AG04449 (cell line): Measurements from ENCODE around the gene FKBP15.

Experiments used
- CTCF ChIA-PET: fragments of 350-600 bp; formaldehyde crosslinking; extraction: SDS; loops from one replicate; lab custom pipeline; 2021; ENCODE audit warnings: antibody characterized with exemption; lab: Yijun Ruan, JAX
- POLR2A ChIA-PET: fragments of 400-600, 350-600 bp; formaldehyde crosslinking; extraction: SDS; loops from one replicate; lab custom pipeline; 2020; ENCODE audit warnings: antibody characterized with exemption, inconsistent platforms; lab: Yijun Ruan, JAX
- DNase-seq: peaks from one replicate; pipeline ENCODE4 v3.0.0-alpha.2; 2010; ENCODE audit warnings: low read depth, low spot score
- H3K4me3 ChIP-seq: 2 replicates; pipeline ENCODE4 v1.5.1; 2011; ENCODE audit warnings: low read depth, mild to moderate bottlenecking, control low read depth, low read length
- TF ChIP-seq, protein P1 (sequence below): IDR thresholded peaks from one replicate; pipeline ENCODE4 v1.5.1; 2011; ENCODE audit warnings: mild to moderate bottlenecking, moderate library complexity, low read length, control low read depth, inconsistent platforms; ENCODE audit not compliant: insufficient read depth; ENCODE audit errors: missing control alignments

The FKBP15 gene

DNA sequence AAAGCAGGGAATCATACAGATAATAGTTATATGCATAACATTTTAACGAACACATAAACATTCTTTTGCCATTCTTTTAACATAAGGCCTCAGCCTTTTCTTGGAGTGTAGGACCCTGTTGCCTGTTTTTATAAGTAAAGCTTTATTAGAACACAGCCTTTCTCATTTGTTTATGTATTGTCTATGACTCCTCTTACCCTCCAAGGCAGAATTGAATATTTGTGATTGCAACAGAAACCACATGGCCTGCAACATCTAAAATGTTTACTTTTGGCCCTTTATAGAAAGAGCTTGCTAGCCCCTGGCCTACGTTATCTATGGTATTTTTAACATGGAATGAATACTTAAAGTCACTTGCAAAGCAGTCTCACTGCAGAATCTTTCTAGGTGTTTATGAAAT is 2.9 kb upstream of the FKBP15 start:
- H3K4me3 ChIP-seq: no peak overlapping the region
- CTCF ChIA-PET: interaction anchor here (1.1 kb wide), 1 partner anchor 43 kb away, joined by 3 read pairs; no protein-coding TSS in a partner anchor
- POLR2A ChIA-PET: no interaction called here
- TF ChIP-seq, protein P1, sequence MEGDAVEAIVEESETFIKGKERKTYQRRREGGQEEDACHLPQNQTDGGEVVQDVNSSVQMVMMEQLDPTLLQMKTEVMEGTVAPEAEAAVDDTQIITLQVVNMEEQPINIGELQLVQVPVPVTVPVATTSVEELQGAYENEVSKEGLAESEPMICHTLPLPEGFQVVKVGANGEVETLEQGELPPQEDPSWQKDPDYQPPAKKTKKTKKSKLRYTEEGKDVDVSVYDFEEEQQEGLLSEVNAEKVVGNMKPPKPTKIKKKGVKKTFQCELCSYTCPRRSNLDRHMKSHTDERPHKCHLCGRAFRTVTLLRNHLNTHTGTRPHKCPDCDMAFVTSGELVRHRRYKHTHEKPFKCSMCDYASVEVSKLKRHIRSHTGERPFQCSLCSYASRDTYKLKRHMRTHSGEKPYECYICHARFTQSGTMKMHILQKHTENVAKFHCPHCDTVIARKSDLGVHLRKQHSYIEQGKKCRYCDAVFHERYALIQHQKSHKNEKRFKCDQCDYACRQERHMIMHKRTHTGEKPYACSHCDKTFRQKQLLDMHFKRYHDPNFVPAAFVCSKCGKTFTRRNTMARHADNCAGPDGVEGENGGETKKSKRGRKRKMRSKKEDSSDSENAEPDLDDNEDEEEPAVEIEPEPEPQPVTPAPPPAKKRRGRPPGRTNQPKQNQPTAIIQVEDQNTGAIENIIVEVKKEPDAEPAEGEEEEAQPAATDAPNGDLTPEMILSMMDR: no peak
- DNase-seq: peak; percentile 47

DNA sequence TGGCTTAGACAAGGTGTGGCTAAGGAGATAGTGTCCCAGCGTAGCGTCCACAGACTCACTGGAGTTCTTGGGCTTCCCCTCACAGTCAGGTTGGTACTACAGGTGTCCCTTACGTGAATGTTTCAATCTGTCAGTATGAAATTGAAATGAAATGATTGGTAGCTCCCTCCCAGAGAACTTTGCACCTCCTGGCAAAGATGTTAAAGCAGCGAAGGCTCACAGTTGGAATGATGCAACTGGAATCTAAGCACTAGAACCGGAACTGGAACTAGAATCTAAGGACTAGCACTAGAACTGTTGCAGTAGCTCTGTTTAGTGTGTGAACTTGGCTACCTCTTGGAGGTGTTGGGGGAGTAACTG is 1.4 kb upstream of the FKBP15 start:
- CTCF ChIA-PET: interaction anchor here (0.8 to 2.3 kb wide), 6 partner anchors 10 to 180 kb away, joined by 3 to 8 read pairs (median 4); partner anchors contain the start of genes ALAD, CDC26 and PRPF4

DNA sequence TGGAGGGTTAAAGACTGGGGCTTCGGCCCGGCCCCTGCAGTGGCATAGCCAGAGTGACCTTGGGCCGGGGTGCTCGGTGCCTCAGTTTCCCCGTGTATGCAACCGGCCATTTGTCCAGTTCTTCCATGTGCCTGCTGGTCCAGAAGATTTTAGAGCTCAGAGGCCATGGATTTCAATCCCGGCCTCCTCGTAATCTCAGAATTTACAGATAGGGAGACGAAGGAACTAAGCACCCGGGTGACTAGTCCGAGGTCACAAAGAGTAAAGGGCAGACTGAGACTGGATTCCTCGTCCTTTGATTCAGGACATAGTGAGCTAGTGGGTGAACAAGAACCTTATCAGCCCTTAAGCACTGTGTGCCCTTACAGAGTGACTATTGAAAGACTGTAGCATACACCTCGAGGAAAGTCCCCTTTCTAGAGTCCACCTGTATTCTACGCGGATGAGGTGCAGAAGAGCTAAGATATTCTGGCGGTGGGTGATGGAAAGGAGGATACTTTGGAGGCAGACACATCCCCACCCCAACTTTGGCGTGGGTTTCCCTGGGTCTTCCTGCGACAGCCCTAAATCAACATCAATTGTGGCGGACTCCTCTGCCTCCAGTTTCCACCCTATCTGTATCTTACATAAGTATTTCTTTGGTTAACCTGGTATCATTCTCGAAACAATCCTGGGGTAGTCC is 864 bp upstream of the FKBP15 start:
- no peak for DNase-seq
- ChIA-PET CTCF (interaction anchor here (1.0 to 2.3 kb wide), 7 partner anchors 8 to 181 kb away, joined by 3 to 8 read pairs (median 3); partner anchors contain the start of genes CDC26 and PRPF4), POLR2A (interaction anchor here (0.6 to 2.1 kb wide), 5 partner anchors 10 to 680 kb away, joined by 3 to 13 read pairs (median 4); partner anchors contain the start of genes CDC26, PRPF4 and SLC31A2)
- TF ChIP-seq, protein P1: no peak
- H3K4me3 ChIP-seq: peak overlapping the region; percentile 91

More for the DNA sequence above, 1.4 kb upstream of the FKBP15 start:
- POLR2A ChIA-PET: interaction anchor here (1.0 to 1.2 kb wide), 2 partner anchors 10 to 59 kb away, joined by 3 to 4 read pairs; no protein-coding TSS in a partner anchor
- DNase-seq: no peak
- TF ChIP-seq, protein P1: no peak
- peak overlapping the region; percentile 91 for H3K4me3 ChIP-seq

- DNase-seq: no peak
- POLR2A ChIA-PET: interaction anchor here (0.6 to 2.1 kb wide), 3 partner anchors 17 to 71 kb away, joined by 3 to 13 read pairs (median 4); partner anchors contain the start of genes CDC26 and PRPF4
- TF ChIP-seq, protein P1: no peak
- peak overlapping the region; percentile 96 for H3K4me3 ChIP-seq
- CTCF ChIA-PET: interaction anchor here (1.1 to 2.3 kb wide), 4 partner anchors 15 to 108 kb away, joined by 3 to 7 read pairs (median 3); partner anchors contain the start of genes CDC26 and PRPF4
Observed at GRCh38 chr9:113220467-113221002, 542 bp downstream of the FKBP15 start.

DNA sequence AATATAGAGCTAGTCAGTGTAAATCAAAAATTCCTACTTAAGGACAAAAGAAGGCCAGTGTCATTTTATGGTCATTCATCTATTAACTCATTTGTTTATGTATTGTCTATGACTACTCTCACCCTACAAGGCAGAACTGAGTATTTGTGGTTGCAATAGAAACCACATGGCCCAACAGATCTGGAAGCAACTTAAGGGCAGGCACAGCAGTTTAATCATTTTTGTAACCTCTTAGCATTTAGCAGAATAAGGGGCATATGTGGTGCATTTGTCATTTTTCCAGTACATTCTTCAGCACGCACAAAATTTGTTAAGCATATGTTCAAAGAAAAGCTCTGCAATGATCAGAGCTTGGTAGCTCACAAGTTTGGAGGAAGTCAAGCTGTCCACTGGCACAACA is 1.1 kb downstream of the FKBP15 start:
- peak; percentile 49 for DNase-seq
- POLR2A ChIA-PET: interaction anchor here (2.1 kb wide), 1 partner anchor 55 kb away, joined by 13 read pairs; the partner anchor contains the start of genes CDC26 and PRPF4
- CTCF ChIA-PET: interaction anchor here (0.8 to 1.5 kb wide), 3 partner anchors 14 to 55 kb away, joined by 3 read pairs; partner anchors contain the start of gene CDC26
- TF ChIP-seq, protein P1: no peak
- H3K4me3 ChIP-seq: peak overlapping the region; percentile 96
